Breast epithelium (tissue), 3 donors: ENCODE data around the gene COG8.

Source experiments
- CTCF ChIP-seq, 3 donors: fragments of 450-650 bp; IDR thresholded peaks; one replicate each; pipeline ENCODE4 v1.5.1; 2016 to 2017; ENCODE audit warnings: antibody characterized with exemption in 3 of 3, mild to moderate bottlenecking in 3 of 3, moderate library complexity in 3 of 3
- POLR2A ChIP-seq: fragments of 450-650 bp; IDR thresholded peaks from one replicate; pipeline ENCODE4 v1.6.1; 2016; ENCODE audit warnings: antibody characterized with exemption, mild to moderate bottlenecking, moderate library complexity
- POLR2AphosphoS5 ChIP-seq, 3 donors: sonication (generic); formaldehyde crosslinking; IDR thresholded peaks; one replicate each; pipeline ENCODE4 v1.6.1; 2017; ENCODE audit warnings: antibody characterized with exemption in 3 of 3

GRCh38 chr16:69323415-69323814 is 15.9 kb downstream of the COG8 start:
- TF ChIP-seq POLR2A = no peak
- no peak for TF ChIP-seq CTCF (IDR thresholded peaks at IDR 0.05)
- no peak for TF ChIP-seq POLR2AphosphoS5 (IDR thresholded peaks at IDR 0.05)
